WTC11 (cell line): ENCODE measurements around the gene POU3F1. TPM values are rescaled to one million over a fixed set of nuclear protein-coding genes. Genes with fewer than 3 reads are reported as not detected.

ENCODE experiments used
- CBFB ChIP-seq: sonication (generic); formaldehyde crosslinking; IDR thresholded peaks from 2 replicates; pipeline ENCODE4 v1.8.1; 2022; ENCODE audit warnings: mild to moderate bottlenecking, low read depth, missing genetic modification reagents
- CREB1 ChIP-seq: sonication (generic); formaldehyde crosslinking; IDR thresholded peaks from 2 replicates; pipeline ENCODE4 v1.8.0; 2023; ENCODE audit warnings: mild to moderate bottlenecking, missing genetic modification reagents
- EMX1 ChIP-seq: fragments of 250-450 bp; sonication (Bioruptor Pico); IDR thresholded peaks from 2 replicates; pipeline ENCODE4 v1.8.0; 2021; ENCODE audit warnings: mild to moderate bottlenecking
- ESRRA ChIP-seq: sonication (generic); formaldehyde crosslinking; IDR thresholded peaks from 2 replicates; pipeline ENCODE4 v1.8.1; 2022; ENCODE audit warnings: mild to moderate bottlenecking, missing genetic modification reagents, borderline replicate concordance
- FOXP1 ChIP-seq: sonication (generic); formaldehyde crosslinking; IDR thresholded peaks from 2 replicates; pipeline ENCODE4 v1.8.0; 2022; ENCODE audit warnings: missing genetic modification reagents, mild to moderate bottlenecking, moderate library complexity, borderline replicate concordance
- GABPB1 ChIP-seq: sonication (generic); formaldehyde crosslinking; IDR thresholded peaks from 2 replicates; pipeline ENCODE4 v1.8.1; 2023; ENCODE audit warnings: mild to moderate bottlenecking, missing genetic modification reagents
- GRHL2 ChIP-seq: fragments of 250-450 bp; sonication (Bioruptor Pico); IDR thresholded peaks from 2 replicates; pipeline ENCODE4 v1.8.0; 2022; ENCODE audit warnings: mild to moderate bottlenecking, moderate library complexity; ENCODE audit not compliant: insufficient replicate concordance, severe bottlenecking
- GTF2I ChIP-seq: fragments of 250-450 bp; sonication (Bioruptor Pico); conservative IDR thresholded peaks from 2 replicates; pipeline ENCODE4 v1.4.0; 2021; ENCODE audit warnings: mild to moderate bottlenecking
- NFATC4 ChIP-seq: fragments of 250-450 bp; sonication (Bioruptor Pico); IDR thresholded peaks from 2 replicates; pipeline ENCODE4 v1.9.0; 2021; ENCODE audit warnings: mild to moderate bottlenecking
- OVOL2 ChIP-seq: fragments of 250-450 bp; sonication (Bioruptor Pico); IDR thresholded peaks from 2 replicates; pipeline ENCODE4 v1.9.0; 2021; ENCODE audit warnings: mild to moderate bottlenecking, borderline replicate concordance
- RORB ChIP-seq: fragments of 250-450 bp; sonication (Bioruptor Pico); IDR thresholded peaks from 2 replicates; pipeline ENCODE4 v1.9.0; 2021; ENCODE audit warnings: mild to moderate bottlenecking
- SMAD3 ChIP-seq: sonication (generic); formaldehyde crosslinking; IDR thresholded peaks from 2 replicates; pipeline ENCODE4 v1.8.0; 2022; ENCODE audit warnings: missing genetic modification reagents, mild to moderate bottlenecking, borderline replicate concordance
- TCF7 ChIP-seq: sonication (generic); formaldehyde crosslinking; IDR thresholded peaks from 2 replicates; pipeline ENCODE4 v1.8.0; 2022; ENCODE audit warnings: mild to moderate bottlenecking, low read depth, missing genetic modification reagents, moderate library complexity
- TEAD1 ChIP-seq: sonication (generic); formaldehyde crosslinking; IDR thresholded peaks from 2 replicates; pipeline ENCODE4 v1.8.0; 2022; ENCODE audit warnings: mild to moderate bottlenecking, missing genetic modification reagents
- ZNF121 ChIP-seq: sonication (generic); formaldehyde crosslinking; IDR thresholded peaks from 2 replicates; pipeline ENCODE4 v1.8.0; 2023; ENCODE audit warnings: missing genetic modification reagents
- ZNF138 ChIP-seq: sonication (generic); formaldehyde crosslinking; conservative IDR thresholded peaks from 2 replicates; pipeline ENCODE4 v1.8.1; 2022; ENCODE audit warnings: mild to moderate bottlenecking, moderate library complexity, missing genetic modification reagents
- ZNF396 ChIP-seq: fragments of 250-450 bp; sonication (Bioruptor Pico); IDR thresholded peaks from 2 replicates; pipeline ENCODE4 v1.8.0; 2021; ENCODE audit warnings: mild to moderate bottlenecking, moderate library complexity, borderline replicate concordance
- ZNF671 ChIP-seq: fragments of 250-450 bp; sonication (Bioruptor Pico); IDR thresholded peaks from 2 replicates; pipeline ENCODE4 v1.8.0; 2021; ENCODE audit warnings: mild to moderate bottlenecking
- total RNA-seq: library from RNA; stranded (reverse); gene quantifications from 3 replicates; pipeline ENCODE4 v1.2.3, GENCODE V29; 2021
- TF ChIP-seq, protein P1 (sequence below): sonication (generic); formaldehyde crosslinking; IDR thresholded peaks from 2 replicates; pipeline ENCODE4 v1.8.0; 2022; ENCODE audit warnings: mild to moderate bottlenecking, missing genetic modification reagents
- TF ChIP-seq, protein P2 (sequence below): sonication (generic); formaldehyde crosslinking; IDR thresholded peaks from 2 replicates; pipeline ENCODE4 v1.8.1; 2022; ENCODE audit warnings: missing genetic modification reagents, borderline replicate concordance
- TF ChIP-seq, protein P3 (sequence below): fragments of 250-450 bp; sonication (Bioruptor Pico); IDR thresholded peaks from 2 replicates; pipeline ENCODE4 v1.9.0; 2021; ENCODE audit warnings: mild to moderate bottlenecking
- TF ChIP-seq, protein P4 (sequence below): sonication (generic); formaldehyde crosslinking; IDR thresholded peaks from 2 replicates; pipeline ENCODE4 v1.8.0; 2022; ENCODE audit warnings: mild to moderate bottlenecking, missing genetic modification reagents
- TF ChIP-seq, protein P5 (sequence below): sonication (generic); formaldehyde crosslinking; IDR thresholded peaks from 2 replicates; pipeline ENCODE4 v1.8.1; 2022; ENCODE audit warnings: mild to moderate bottlenecking, moderate library complexity, missing genetic modification reagents
- TF ChIP-seq, protein P6 (sequence below): sonication (generic); formaldehyde crosslinking; IDR thresholded peaks from 2 replicates; pipeline ENCODE4 v1.8.1; 2023; ENCODE audit warnings: mild to moderate bottlenecking, moderate library complexity, missing genetic modification reagents
- TF ChIP-seq, protein P7 (sequence below): sonication (generic); formaldehyde crosslinking; IDR thresholded peaks from 2 replicates; pipeline ENCODE4 v1.8.1; 2023; ENCODE audit warnings: mild to moderate bottlenecking, missing genetic modification reagents, moderate library complexity
- TF ChIP-seq, protein P8 (sequence below): fragments of 250-450 bp; sonication (Bioruptor Pico); IDR thresholded peaks from 2 replicates; pipeline ENCODE4 v1.9.0; 2021; ENCODE audit warnings: mild to moderate bottlenecking, borderline replicate concordance
- TF ChIP-seq, protein P9 (sequence below): fragments of 250-450 bp; sonication (Bioruptor Pico); IDR thresholded peaks from 2 replicates; pipeline ENCODE4 v1.8.0; 2021; ENCODE audit warnings: mild to moderate bottlenecking

The POU3F1 gene
- total RNA-seq, 1 experiment from 2014 or later = 18.9 TPM

DNA sequence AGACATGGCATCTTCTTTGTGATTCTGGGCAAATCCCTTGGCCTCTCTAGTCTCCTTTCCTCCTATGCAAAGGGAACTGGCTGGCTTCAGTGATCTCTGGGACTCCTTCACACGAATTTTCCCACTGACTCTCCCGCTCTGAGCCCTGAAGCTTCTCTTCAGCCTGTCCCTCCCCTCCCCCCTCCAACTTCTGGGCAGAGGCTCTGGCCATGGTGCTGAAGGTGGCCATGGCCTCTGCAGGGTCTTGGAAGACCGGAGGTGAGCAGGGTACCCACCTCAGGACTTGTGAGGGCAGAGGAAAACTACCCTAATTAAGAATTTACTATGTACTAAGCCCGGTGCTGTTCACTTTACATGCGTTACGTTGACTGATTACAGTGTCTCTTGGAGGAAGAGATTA lies 29.4 kb upstream of the POU3F1 start (continued):
- no peak for TF ChIP-seq RORB (CRISPR knock-in tag)
- no peak for TF ChIP-seq NFATC4 (CRISPR knock-in tag)
- no peak for TF ChIP-seq ZNF121 (CRISPR knock-in tag)
- no peak for TF ChIP-seq OVOL2 (CRISPR knock-in tag)
- peak; percentile 91; the same call in 1 of the 2 replicates for TF ChIP-seq SMAD3
- TF ChIP-seq, protein P1, sequence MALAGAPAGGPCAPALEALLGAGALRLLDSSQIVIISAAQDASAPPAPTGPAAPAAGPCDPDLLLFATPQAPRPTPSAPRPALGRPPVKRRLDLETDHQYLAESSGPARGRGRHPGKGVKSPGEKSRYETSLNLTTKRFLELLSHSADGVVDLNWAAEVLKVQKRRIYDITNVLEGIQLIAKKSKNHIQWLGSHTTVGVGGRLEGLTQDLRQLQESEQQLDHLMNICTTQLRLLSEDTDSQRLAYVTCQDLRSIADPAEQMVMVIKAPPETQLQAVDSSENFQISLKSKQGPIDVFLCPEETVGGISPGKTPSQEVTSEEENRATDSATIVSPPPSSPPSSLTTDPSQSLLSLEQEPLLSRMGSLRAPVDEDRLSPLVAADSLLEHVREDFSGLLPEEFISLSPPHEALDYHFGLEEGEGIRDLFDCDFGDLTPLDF (CRISPR knock-in tag) = 0 out of 2 replicates have a peak, but pooled peaks have one; percentile 41
- TF ChIP-seq, protein P2, sequence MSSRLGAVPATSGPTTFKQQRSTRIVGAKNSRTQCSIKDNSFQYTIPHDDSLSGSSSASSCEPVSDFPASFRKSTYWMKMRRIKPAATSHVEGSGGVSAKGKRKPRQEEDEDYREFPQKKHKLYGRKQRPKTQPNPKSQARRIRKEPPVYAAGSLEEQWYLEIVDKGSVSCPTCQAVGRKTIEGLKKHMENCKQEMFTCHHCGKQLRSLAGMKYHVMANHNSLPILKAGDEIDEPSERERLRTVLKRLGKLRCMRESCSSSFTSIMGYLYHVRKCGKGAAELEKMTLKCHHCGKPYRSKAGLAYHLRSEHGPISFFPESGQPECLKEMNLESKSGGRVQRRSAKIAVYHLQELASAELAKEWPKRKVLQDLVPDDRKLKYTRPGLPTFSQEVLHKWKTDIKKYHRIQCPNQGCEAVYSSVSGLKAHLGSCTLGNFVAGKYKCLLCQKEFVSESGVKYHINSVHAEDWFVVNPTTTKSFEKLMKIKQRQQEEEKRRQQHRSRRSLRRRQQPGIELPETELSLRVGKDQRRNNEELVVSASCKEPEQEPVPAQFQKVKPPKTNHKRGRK = no peak
- TF ChIP-seq, protein P3, sequence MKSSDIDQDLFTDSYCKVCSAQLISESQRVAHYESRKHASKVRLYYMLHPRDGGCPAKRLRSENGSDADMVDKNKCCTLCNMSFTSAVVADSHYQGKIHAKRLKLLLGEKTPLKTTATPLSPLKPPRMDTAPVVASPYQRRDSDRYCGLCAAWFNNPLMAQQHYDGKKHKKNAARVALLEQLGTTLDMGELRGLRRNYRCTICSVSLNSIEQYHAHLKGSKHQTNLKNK = no peak
- no peak for TF ChIP-seq GABPB1 (CRISPR knock-in tag)
- peak; percentile 96 for TF ChIP-seq TEAD1 (CRISPR knock-in tag)
- TF ChIP-seq ZNF138 (CRISPR knock-in tag) = peak; percentile 92; the same call in 1 of the 2 replicates
- TF ChIP-seq ESRRA = no peak; the same call in 1 of the 2 replicates
- TF ChIP-seq GRHL2 (CRISPR knock-in tag) = no peak
- no peak for TF ChIP-seq TCF7 (CRISPR knock-in tag)
- TF ChIP-seq CREB1 = peak; percentile 93
- TF ChIP-seq, protein P4, sequence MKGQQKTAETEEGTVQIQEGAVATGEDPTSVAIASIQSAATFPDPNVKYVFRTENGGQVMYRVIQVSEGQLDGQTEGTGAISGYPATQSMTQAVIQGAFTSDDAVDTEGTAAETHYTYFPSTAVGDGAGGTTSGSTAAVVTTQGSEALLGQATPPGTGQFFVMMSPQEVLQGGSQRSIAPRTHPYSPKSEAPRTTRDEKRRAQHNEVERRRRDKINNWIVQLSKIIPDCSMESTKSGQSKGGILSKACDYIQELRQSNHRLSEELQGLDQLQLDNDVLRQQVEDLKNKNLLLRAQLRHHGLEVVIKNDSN (CRISPR knock-in tag) = peak; percentile 62; the same call in 1 of the 2 replicates
- no peak for TF ChIP-seq ZNF671 (CRISPR knock-in tag)
- TF ChIP-seq ZNF396 (CRISPR knock-in tag) = no peak
- TF ChIP-seq, protein P5, sequence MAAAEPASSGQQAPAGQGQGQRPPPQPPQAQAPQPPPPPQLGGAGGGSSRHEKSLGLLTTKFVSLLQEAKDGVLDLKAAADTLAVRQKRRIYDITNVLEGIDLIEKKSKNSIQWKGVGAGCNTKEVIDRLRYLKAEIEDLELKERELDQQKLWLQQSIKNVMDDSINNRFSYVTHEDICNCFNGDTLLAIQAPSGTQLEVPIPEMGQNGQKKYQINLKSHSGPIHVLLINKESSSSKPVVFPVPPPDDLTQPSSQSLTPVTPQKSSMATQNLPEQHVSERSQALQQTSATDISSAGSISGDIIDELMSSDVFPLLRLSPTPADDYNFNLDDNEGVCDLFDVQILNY (CRISPR knock-in tag) = peak; percentile 62; the same call in 1 of the 2 replicates
- TF ChIP-seq, protein P6, sequence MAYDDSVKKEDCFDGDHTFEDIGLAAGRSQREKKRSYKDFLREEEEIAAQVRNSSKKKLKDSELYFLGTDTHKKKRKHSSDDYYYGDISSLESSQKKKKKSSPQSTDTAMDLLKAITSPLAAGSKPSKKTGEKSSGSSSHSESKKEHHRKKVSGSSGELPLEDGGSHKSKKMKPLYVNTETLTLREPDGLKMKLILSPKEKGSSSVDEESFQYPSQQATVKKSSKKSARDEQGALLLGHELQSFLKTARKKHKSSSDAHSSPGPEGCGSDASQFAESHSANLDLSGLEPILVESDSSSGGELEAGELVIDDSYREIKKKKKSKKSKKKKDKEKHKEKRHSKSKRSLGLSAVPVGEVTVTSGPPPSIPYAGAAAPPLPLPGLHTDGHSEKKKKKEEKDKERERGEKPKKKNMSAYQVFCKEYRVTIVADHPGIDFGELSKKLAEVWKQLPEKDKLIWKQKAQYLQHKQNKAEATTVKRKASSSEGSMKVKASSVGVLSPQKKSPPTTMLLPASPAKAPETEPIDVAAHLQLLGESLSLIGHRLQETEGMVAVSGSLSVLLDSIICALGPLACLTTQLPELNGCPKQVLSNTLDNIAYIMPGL (CRISPR knock-in tag) = no peak
- TF ChIP-seq, protein P7, sequence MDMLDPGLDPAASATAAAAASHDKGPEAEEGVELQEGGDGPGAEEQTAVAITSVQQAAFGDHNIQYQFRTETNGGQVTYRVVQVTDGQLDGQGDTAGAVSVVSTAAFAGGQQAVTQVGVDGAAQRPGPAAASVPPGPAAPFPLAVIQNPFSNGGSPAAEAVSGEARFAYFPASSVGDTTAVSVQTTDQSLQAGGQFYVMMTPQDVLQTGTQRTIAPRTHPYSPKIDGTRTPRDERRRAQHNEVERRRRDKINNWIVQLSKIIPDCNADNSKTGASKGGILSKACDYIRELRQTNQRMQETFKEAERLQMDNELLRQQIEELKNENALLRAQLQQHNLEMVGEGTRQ (CRISPR knock-in tag) = no peak; the same call in 1 of the 2 replicates
- TF ChIP-seq GTF2I = no peak
- TF ChIP-seq FOXP1 (CRISPR knock-in tag) = peak; percentile 78
- TF ChIP-seq EMX1 (CRISPR knock-in tag) = no peak
- TF ChIP-seq, protein P8, sequence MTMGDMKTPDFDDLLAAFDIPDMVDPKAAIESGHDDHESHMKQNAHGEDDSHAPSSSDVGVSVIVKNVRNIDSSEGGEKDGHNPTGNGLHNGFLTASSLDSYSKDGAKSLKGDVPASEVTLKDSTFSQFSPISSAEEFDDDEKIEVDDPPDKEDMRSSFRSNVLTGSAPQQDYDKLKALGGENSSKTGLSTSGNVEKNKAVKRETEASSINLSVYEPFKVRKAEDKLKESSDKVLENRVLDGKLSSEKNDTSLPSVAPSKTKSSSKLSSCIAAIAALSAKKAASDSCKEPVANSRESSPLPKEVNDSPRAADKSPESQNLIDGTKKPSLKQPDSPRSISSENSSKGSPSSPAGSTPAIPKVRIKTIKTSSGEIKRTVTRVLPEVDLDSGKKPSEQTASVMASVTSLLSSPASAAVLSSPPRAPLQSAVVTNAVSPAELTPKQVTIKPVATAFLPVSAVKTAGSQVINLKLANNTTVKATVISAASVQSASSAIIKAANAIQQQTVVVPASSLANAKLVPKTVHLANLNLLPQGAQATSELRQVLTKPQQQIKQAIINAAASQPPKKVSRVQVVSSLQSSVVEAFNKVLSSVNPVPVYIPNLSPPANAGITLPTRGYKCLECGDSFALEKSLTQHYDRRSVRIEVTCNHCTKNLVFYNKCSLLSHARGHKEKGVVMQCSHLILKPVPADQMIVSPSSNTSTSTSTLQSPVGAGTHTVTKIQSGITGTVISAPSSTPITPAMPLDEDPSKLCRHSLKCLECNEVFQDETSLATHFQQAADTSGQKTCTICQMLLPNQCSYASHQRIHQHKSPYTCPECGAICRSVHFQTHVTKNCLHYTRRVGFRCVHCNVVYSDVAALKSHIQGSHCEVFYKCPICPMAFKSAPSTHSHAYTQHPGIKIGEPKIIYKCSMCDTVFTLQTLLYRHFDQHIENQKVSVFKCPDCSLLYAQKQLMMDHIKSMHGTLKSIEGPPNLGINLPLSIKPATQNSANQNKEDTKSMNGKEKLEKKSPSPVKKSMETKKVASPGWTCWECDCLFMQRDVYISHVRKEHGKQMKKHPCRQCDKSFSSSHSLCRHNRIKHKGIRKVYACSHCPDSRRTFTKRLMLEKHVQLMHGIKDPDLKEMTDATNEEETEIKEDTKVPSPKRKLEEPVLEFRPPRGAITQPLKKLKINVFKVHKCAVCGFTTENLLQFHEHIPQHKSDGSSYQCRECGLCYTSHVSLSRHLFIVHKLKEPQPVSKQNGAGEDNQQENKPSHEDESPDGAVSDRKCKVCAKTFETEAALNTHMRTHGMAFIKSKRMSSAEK (CRISPR knock-in tag) = no peak
- TF ChIP-seq, protein P9, sequence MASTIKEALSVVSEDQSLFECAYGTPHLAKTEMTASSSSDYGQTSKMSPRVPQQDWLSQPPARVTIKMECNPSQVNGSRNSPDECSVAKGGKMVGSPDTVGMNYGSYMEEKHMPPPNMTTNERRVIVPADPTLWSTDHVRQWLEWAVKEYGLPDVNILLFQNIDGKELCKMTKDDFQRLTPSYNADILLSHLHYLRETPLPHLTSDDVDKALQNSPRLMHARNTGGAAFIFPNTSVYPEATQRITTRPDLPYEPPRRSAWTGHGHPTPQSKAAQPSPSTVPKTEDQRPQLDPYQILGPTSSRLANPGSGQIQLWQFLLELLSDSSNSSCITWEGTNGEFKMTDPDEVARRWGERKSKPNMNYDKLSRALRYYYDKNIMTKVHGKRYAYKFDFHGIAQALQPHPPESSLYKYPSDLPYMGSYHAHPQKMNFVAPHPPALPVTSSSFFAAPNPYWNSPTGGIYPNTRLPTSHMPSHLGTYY = no peak
- TF ChIP-seq CBFB (CRISPR knock-in tag) = peak; percentile 86; the same call in 1 of the 2 replicates
